Activated CD4-positive, alpha-beta T cell treated with anti-CD3 and anti-CD28 coated beads, Interleukin-2, amount 10 ng/mL, durations not matched to agents 24 days and 14 days (primary cell): ENCODE results near the gene SIGLEC1. TPM values are rescaled to one million over a fixed set of nuclear protein-coding genes. Genes with fewer than 3 reads are reported as not detected.

ENCODE experiments used
- DNase-seq: peaks from one replicate; pipeline ENCODE4 v3.0.0; 2022
- H3K27ac Mint-ChIP-seq: one replicate; pipeline ENCODE4 v1.8.0; 2022; ENCODE audit warnings: mild to moderate bottlenecking, mixed read lengths
- H3K27me3 Mint-ChIP-seq: one replicate; pipeline ENCODE4 v1.8.0; 2022; ENCODE audit warnings: mixed read lengths
- H3K36me3 Mint-ChIP-seq: one replicate; pipeline ENCODE4 v1.8.0; 2022; ENCODE audit warnings: low read depth, mild to moderate bottlenecking, mixed read lengths
- H3K4me1 Mint-ChIP-seq: one replicate; pipeline ENCODE4 v1.8.0; 2021; ENCODE audit warnings: mixed read lengths
- H3K4me3 Mint-ChIP-seq: one replicate; pipeline ENCODE4 v1.8.0; 2022; ENCODE audit warnings: mild to moderate bottlenecking, moderate library complexity, mixed read lengths
- H3K9me3 Mint-ChIP-seq: one replicate; pipeline ENCODE4 v1.8.0; 2021; ENCODE audit warnings: mixed read lengths
- intact Hi-C: fragments of 100-400 bp; cut with micrococcal nuclease; formaldehyde crosslinking; loops from one replicate; pipeline ENCODE4 v1.15.1; 2023
- total RNA-seq: library from RNA; stranded (reverse); gene quantifications from 2 replicates; pipeline ENCODE4 v1.2.3, GENCODE V29; 2022

SIGLEC1 gene
- total RNA-seq, 1 donor from 2014 or later: not detected

- H3K4me3 Mint-ChIP-seq: no peak overlapping the region
Observed at GRCh38 chr20:3728354-3728753, 16.0 kb upstream of the SIGLEC1 start.

GRCh38 chr20:3727401-3728021 is 15.1 kb upstream of the SIGLEC1 start:
- Mint-ChIP-seq H3K27me3 (peaks cover 43% of the 10 kb centered on the region), H3K4me3 (no peak overlapping the region), H3K36me3 (no peaks in the 10 kb centered on the region), H3K27ac (no peak overlapping the region), H3K9me3 (no peaks in the 10 kb centered on the region), H3K4me1 (peaks cover 4% of the 10 kb centered on the region)
- intact Hi-C loops: no loop called here
- no peak for DNase-seq

More at GRCh38 chr20:3728354-3728753, 16.0 kb upstream of the SIGLEC1 start:
- intact Hi-C loops: no loop called here
- no peaks in the 10 kb centered on the region for H3K9me3 Mint-ChIP-seq
- no peak for DNase-seq
- H3K4me1 Mint-ChIP-seq: peaks cover 4% of the 10 kb centered on the region
- no peak overlapping the region for H3K27ac Mint-ChIP-seq
- peaks cover 46% of the 10 kb centered on the region for H3K27me3 Mint-ChIP-seq
- H3K36me3 Mint-ChIP-seq: no peaks in the 10 kb centered on the region

GRCh38 chr20:3724356-3724755 is 12.0 kb upstream of the SIGLEC1 start:
- Mint-ChIP-seq H3K27me3 (peaks cover 37% of the 10 kb centered on the region), H3K36me3 (no peaks in the 10 kb centered on the region), H3K27ac (no peak overlapping the region), H3K4me3 (no peak overlapping the region), H3K9me3 (no peaks in the 10 kb centered on the region), H3K4me1 (peaks cover 3% of the 10 kb centered on the region)
- intact Hi-C loops: no loop called here
- DNase-seq: no peak

GRCh38 chr20:3723284-3723683 is 10.9 kb upstream of the SIGLEC1 start:
- Mint-ChIP-seq H3K9me3 (no peaks in the 10 kb centered on the region), H3K4me1 (peaks cover 3% of the 10 kb centered on the region), H3K27ac (no peak overlapping the region), H3K27me3 (peaks cover 34% of the 10 kb centered on the region), H3K36me3 (no peaks in the 10 kb centered on the region), H3K4me3 (no peak overlapping the region)
- intact Hi-C loops: no loop called here
- no peak for DNase-seq

GRCh38 chr20:3721912-3722311 is 9.5 kb upstream of the SIGLEC1 start:
- no peak for DNase-seq
- no peak overlapping the region for H3K27ac Mint-ChIP-seq
- peaks cover 22% of the 10 kb centered on the region for H3K27me3 Mint-ChIP-seq
- H3K4me3 Mint-ChIP-seq: no peak overlapping the region
- H3K9me3 Mint-ChIP-seq: no peaks in the 10 kb centered on the region
- peaks cover 3% of the 10 kb centered on the region for H3K4me1 Mint-ChIP-seq
- no peaks in the 10 kb centered on the region for H3K36me3 Mint-ChIP-seq
- intact Hi-C loops: no loop called here

- no peak for DNase-seq
- Mint-ChIP-seq H3K36me3 (no peaks in the 10 kb centered on the region), H3K9me3 (no peaks in the 10 kb centered on the region), H3K4me3 (no peak overlapping the region), H3K4me1 (peaks cover 3% of the 10 kb centered on the region), H3K27me3 (peaks cover 18% of the 10 kb centered on the region), H3K27ac (no peak overlapping the region)
- intact Hi-C loops: no loop called here
Observed at GRCh38 chr20:3720626-3721025, 8.2 kb upstream of the SIGLEC1 start.

GRCh38 chr20:3720068-3720467 is 7.7 kb upstream of the SIGLEC1 start:
- no peak overlapping the region for H3K27ac Mint-ChIP-seq
- no peaks in the 10 kb centered on the region for H3K9me3 Mint-ChIP-seq
- H3K36me3 Mint-ChIP-seq: no peaks in the 10 kb centered on the region
- H3K4me1 Mint-ChIP-seq: peaks cover 3% of the 10 kb centered on the region
- peaks cover 18% of the 10 kb centered on the region for H3K27me3 Mint-ChIP-seq
- intact Hi-C loops: no loop called here
- DNase-seq: no peak
- no peak overlapping the region for H3K4me3 Mint-ChIP-seq

GRCh38 chr20:3719046-3719445 is 6.6 kb upstream of the SIGLEC1 start:
- peaks cover 3% of the 10 kb centered on the region for H3K4me1 Mint-ChIP-seq
- H3K9me3 Mint-ChIP-seq: no peaks in the 10 kb centered on the region
- H3K27ac Mint-ChIP-seq: no peak overlapping the region
- H3K4me3 Mint-ChIP-seq: no peak overlapping the region
- DNase-seq: no peak
- no peaks in the 10 kb centered on the region for H3K36me3 Mint-ChIP-seq
- H3K27me3 Mint-ChIP-seq: peaks cover 18% of the 10 kb centered on the region
- intact Hi-C loops: no loop called here

- Mint-ChIP-seq H3K27ac (no peak overlapping the region), H3K36me3 (no peaks in the 10 kb centered on the region), H3K9me3 (no peaks in the 10 kb centered on the region), H3K4me1 (peaks cover 4% of the 10 kb centered on the region), H3K27me3 (peaks cover 9% of the 10 kb centered on the region), H3K4me3 (no peak overlapping the region)
- DNase-seq: peak; percentile 69
- intact Hi-C loops: no loop called here
Observed at GRCh38 chr20:3716195-3716834, 3.9 kb upstream of the SIGLEC1 start.

GRCh38 chr20:3714092-3714491 is 1.7 kb upstream of the SIGLEC1 start:
- Mint-ChIP-seq H3K27me3 (peaks cover under 1% of the 10 kb centered on the region), H3K4me1 (peaks cover 3% of the 10 kb centered on the region), H3K36me3 (no peaks in the 10 kb centered on the region), H3K9me3 (no peaks in the 10 kb centered on the region), H3K4me3 (no peak overlapping the region), H3K27ac (no peak overlapping the region)
- no peak for DNase-seq
- intact Hi-C loops: no loop called here

GRCh38 chr20:3711484-3711941 is 887 bp downstream of the SIGLEC1 start:
- Mint-ChIP-seq H3K27ac (no peak overlapping the region), H3K9me3 (no peaks in the 10 kb centered on the region), H3K4me3 (no peak overlapping the region), H3K36me3 (no peaks in the 10 kb centered on the region), H3K4me1 (peaks cover 3% of the 10 kb centered on the region), H3K27me3 (peaks cover 7% of the 10 kb centered on the region)
- intact Hi-C loops: loop anchor here (2.0 kb wide), 1 partner anchor 35 kb away; no protein-coding TSS in a partner anchor
- DNase-seq: no peak

- peak; percentile 93 for DNase-seq
- Mint-ChIP-seq H3K36me3 (no peaks in the 10 kb centered on the region), H3K4me3 (no peak overlapping the region), H3K4me1 (peaks cover 3% of the 10 kb centered on the region), H3K27ac (no peak overlapping the region), H3K27me3 (peaks cover 7% of the 10 kb centered on the region), H3K9me3 (no peaks in the 10 kb centered on the region)
- intact Hi-C loops: loop anchor here (1.0 to 2.0 kb wide), 2 partner anchors 34 to 147 kb away; no protein-coding TSS in a partner anchor
Observed at GRCh38 chr20:3710703-3711483, 1.5 kb downstream of the SIGLEC1 start.

- Mint-ChIP-seq H3K36me3 (no peaks in the 10 kb centered on the region), H3K27ac (no peak overlapping the region), H3K4me1 (peaks cover 3% of the 10 kb centered on the region), H3K9me3 (no peaks in the 10 kb centered on the region), H3K27me3 (peaks cover 7% of the 10 kb centered on the region), H3K4me3 (no peak overlapping the region)
- intact Hi-C loops: loop anchor here (1.0 to 2.0 kb wide), 2 partner anchors 33 to 146 kb away; no protein-coding TSS in a partner anchor
- DNase-seq: no peak
Observed at GRCh38 chr20:3710011-3710466, 2.4 kb downstream of the SIGLEC1 start.

- H3K9me3 Mint-ChIP-seq: no peaks in the 10 kb centered on the region
- H3K27me3 Mint-ChIP-seq: peaks cover 9% of the 10 kb centered on the region
- peaks cover 3% of the 10 kb centered on the region for H3K4me1 Mint-ChIP-seq
- intact Hi-C loops: no loop called here
- H3K4me3 Mint-ChIP-seq: no peak overlapping the region
- no peaks in the 10 kb centered on the region for H3K36me3 Mint-ChIP-seq
- H3K27ac Mint-ChIP-seq: no peak overlapping the region
- DNase-seq: no peak
Observed at GRCh38 chr20:3707508-3707899, 4.9 kb downstream of the SIGLEC1 start.
